Activated B cell treated with CpG ODN at 0.5 μM for 24 hours (primary cell): Measurements from ENCODE around the gene PRKN. TPM values are rescaled to one million over a fixed set of nuclear protein-coding genes. Genes with fewer than 3 reads are reported as not detected.

ENCODE experiments used
- ATAC-seq: fragments of 200-7000 bp; cut with Tn5 transposase; one replicate; pipeline ENCODE4 v1.10.0; 2021; ENCODE audit warnings: low read depth, mild to moderate bottlenecking, moderate library complexity
- CTCF ChIA-PET: fragments of 350-600 bp; sonication (Branson Sonifier 250); formaldehyde crosslinking; loops from one replicate; lab custom pipeline; 2021; ENCODE audit warnings: antibody characterized with exemption; lab: Charles Lee
- POLR2A ChIA-PET: fragments of 350-600 bp; sonication (Branson Sonifier 250); formaldehyde crosslinking; loops from one replicate; lab custom pipeline; 2021; ENCODE audit warnings: antibody characterized with exemption; lab: Charles Lee
- DNase-seq: peaks from one replicate; pipeline ENCODE4 v3.0.0; 2022
- H3K27ac Mint-ChIP-seq: one replicate; pipeline ENCODE4 v1.8.0; 2020; ENCODE audit warnings: mixed read lengths
- H3K27me3 Mint-ChIP-seq: one replicate; pipeline ENCODE4 v1.8.0; 2021; ENCODE audit warnings: mixed read lengths
- H3K36me3 Mint-ChIP-seq: one replicate; pipeline ENCODE4 v1.8.0; 2021; ENCODE audit warnings: low read depth, mixed read lengths
- H3K4me1 Mint-ChIP-seq: one replicate; pipeline ENCODE4 v1.8.0; 2021; ENCODE audit warnings: mixed read lengths
- H3K4me3 Mint-ChIP-seq: one replicate; pipeline ENCODE4 v1.8.0; 2020; ENCODE audit warnings: mild to moderate bottlenecking, mixed read lengths
- H3K9me3 Mint-ChIP-seq: one replicate; pipeline ENCODE4 v1.8.0; 2020; ENCODE audit warnings: mixed read lengths
- intact Hi-C: fragments of 100-400 bp; cut with micrococcal nuclease; formaldehyde crosslinking; loops from one replicate; pipeline ENCODE4 v1.15.1; 2024
- total RNA-seq: library from RNA; stranded (reverse); gene quantifications from 2 replicates; pipeline ENCODE4 v1.2.3, GENCODE V29; 2022
- TF ChIP-seq, protein P1 (sequence below): fragments of 200-600 bp; IDR thresholded peaks from one replicate; pipeline ENCODE4 v1.8.0; 2022; ENCODE audit warnings: antibody characterized with exemption, mild to moderate bottlenecking

Gene PRKN
- total RNA-seq, 1 donor from 2014 or later: 2.3 TPM

- ATAC-seq (no peak), DNase-seq (no peak)
- POLR2A ChIA-PET: no interaction called here
- Mint-ChIP-seq H3K27ac (no peak overlapping the region), H3K9me3 (no peaks in the 10 kb centered on the region), H3K27me3 (no peaks in the 10 kb centered on the region), H3K36me3 (no peaks in the 10 kb centered on the region), H3K4me3 (no peak overlapping the region), H3K4me1 (no peaks in the 10 kb centered on the region)
- CTCF ChIA-PET: interaction anchor here (1.7 kb wide), 1 partner anchor 17 kb away, joined by 4 read pairs; no protein-coding TSS in a partner anchor
- TF ChIP-seq, protein P1, sequence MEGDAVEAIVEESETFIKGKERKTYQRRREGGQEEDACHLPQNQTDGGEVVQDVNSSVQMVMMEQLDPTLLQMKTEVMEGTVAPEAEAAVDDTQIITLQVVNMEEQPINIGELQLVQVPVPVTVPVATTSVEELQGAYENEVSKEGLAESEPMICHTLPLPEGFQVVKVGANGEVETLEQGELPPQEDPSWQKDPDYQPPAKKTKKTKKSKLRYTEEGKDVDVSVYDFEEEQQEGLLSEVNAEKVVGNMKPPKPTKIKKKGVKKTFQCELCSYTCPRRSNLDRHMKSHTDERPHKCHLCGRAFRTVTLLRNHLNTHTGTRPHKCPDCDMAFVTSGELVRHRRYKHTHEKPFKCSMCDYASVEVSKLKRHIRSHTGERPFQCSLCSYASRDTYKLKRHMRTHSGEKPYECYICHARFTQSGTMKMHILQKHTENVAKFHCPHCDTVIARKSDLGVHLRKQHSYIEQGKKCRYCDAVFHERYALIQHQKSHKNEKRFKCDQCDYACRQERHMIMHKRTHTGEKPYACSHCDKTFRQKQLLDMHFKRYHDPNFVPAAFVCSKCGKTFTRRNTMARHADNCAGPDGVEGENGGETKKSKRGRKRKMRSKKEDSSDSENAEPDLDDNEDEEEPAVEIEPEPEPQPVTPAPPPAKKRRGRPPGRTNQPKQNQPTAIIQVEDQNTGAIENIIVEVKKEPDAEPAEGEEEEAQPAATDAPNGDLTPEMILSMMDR: no peak
- intact Hi-C loops: no loop called here
Observed at GRCh38 chr6:161401587-161402309, 1325.8 kb downstream of the PRKN start.

DNA sequence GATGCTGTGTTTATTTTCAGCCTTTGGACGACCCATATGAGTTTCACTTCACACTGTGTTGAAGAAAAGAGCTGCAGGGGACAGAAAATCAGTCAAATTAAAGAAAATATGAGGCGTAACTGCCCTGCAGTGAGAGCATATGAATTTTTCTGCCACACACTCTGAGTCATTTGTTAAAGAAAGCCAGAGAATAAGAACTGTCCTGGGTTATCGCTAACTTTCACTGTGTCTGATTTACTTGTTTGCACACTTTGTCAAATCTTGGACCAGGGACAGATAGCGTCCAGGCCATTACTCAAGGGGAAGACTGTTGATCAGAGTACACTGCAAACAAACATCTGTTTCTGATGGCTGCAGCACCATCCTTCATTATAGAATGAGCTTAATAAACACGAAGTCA lies 1326.9 kb downstream of the PRKN start:
- no peak overlapping the region for H3K4me3 Mint-ChIP-seq
- intact Hi-C loops: no loop called here
- no peaks in the 10 kb centered on the region for H3K4me1 Mint-ChIP-seq
- H3K27ac Mint-ChIP-seq: no peak overlapping the region
- DNase-seq (no peak), ATAC-seq (no peak)
- H3K36me3 Mint-ChIP-seq: no peaks in the 10 kb centered on the region
- ChIA-PET CTCF (no interaction called here), POLR2A (no interaction called here)
- TF ChIP-seq, protein P1: no peak
- no peaks in the 10 kb centered on the region for H3K9me3 Mint-ChIP-seq
- H3K27me3 Mint-ChIP-seq: no peaks in the 10 kb centered on the region

GRCh38 chr6:161396539-161396938 lies 1331.0 kb downstream of the PRKN start:
- no peak overlapping the region for H3K4me3 Mint-ChIP-seq
- intact Hi-C loops: no loop called here

GRCh38 chr6:161395716-161396231 lies 1331.8 kb downstream of the PRKN start:
- Mint-ChIP-seq H3K27ac (no peak overlapping the region), H3K27me3 (no peaks in the 10 kb centered on the region), H3K9me3 (no peaks in the 10 kb centered on the region), H3K4me3 (no peak overlapping the region), H3K36me3 (no peaks in the 10 kb centered on the region), H3K4me1 (no peaks in the 10 kb centered on the region)
- intact Hi-C loops: no loop called here
- TF ChIP-seq, protein P1: no peak
- ATAC-seq: no peak
- POLR2A ChIA-PET: no interaction called here
- CTCF ChIA-PET: no interaction called here
- no peak for DNase-seq

More at GRCh38 chr6:161396539-161396938, 1331.0 kb downstream of the PRKN start:
- H3K27ac Mint-ChIP-seq: no peak overlapping the region
- POLR2A ChIA-PET: no interaction called here
- ATAC-seq (no peak), DNase-seq (no peak)
- TF ChIP-seq, protein P1: no peak
- no peaks in the 10 kb centered on the region for H3K9me3 Mint-ChIP-seq
- H3K27me3 Mint-ChIP-seq: no peaks in the 10 kb centered on the region
- no peaks in the 10 kb centered on the region for H3K36me3 Mint-ChIP-seq
- CTCF ChIA-PET: no interaction called here
- no peaks in the 10 kb centered on the region for H3K4me1 Mint-ChIP-seq

GRCh38 chr6:161394437-161394836 lies 1333.1 kb downstream of the PRKN start:
- Mint-ChIP-seq H3K27ac (no peak overlapping the region), H3K9me3 (no peaks in the 10 kb centered on the region), H3K4me1 (no peaks in the 10 kb centered on the region), H3K27me3 (no peaks in the 10 kb centered on the region), H3K4me3 (no peak overlapping the region), H3K36me3 (no peaks in the 10 kb centered on the region)
- intact Hi-C loops: loop anchor here (5.0 kb wide), 2 partner anchors 303 to 1333 kb away; partner anchors contain the start of genes PACRG and PRKN
- no peak for ATAC-seq
- TF ChIP-seq, protein P1: no peak
- CTCF ChIA-PET: interaction anchor here (1.6 to 1.9 kb wide), 2 partner anchors 21 to 23 kb away, joined by 6 to 7 read pairs; no protein-coding TSS in a partner anchor
- POLR2A ChIA-PET: no interaction called here
- DNase-seq: no peak
